Fibroblast of gingiva (primary cell): Measurements from ENCODE around the gene TYW1B.
"Not testable (repeated sequence)": the region's sequence is repeated elsewhere in the genome, so short reads cannot be mapped to it uniquely, and the experiment has no call there.

Experiments
- DNase-seq: peaks from one replicate; pipeline ENCODE4 v3.0.0-alpha.2; 2011; ENCODE audit warnings: low read depth

Gene TYW1B

GRCh38 chr7:72827839-72828591 is at the start of gene TYW1B:
Gene TYW1B (minus strand): TSS chr7:72828200. CDS start chr7:72828075, 125 bp downstream.
- peak; percentile 97 for DNase-seq

DNA sequence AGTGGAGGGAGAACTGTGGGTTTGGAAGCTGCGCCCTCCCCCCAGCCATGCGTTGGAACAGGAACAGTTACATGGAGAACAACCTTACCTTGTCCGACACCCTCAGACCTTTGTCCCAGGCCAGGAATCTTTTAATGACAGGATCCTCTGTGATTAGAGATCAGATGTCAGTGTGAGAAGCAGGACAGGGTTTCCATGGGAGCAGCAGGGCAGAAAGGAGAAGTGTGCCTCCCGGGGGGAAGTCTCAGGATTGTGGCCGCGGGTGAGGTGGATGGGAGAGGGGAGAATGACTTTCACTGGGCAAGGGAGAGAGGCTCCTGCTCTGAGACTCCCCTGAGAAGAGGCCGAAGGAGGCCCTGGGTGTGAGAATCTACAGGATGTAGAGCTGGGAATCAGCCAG is 39.6 kb upstream of the TYW1B start:
- DNase-seq = not testable (repeated sequence)

- not testable (repeated sequence) for DNase-seq
Measured at GRCh38 chr7:72858846-72859400, 30.9 kb upstream of the TYW1B start.

- DNase-seq = not testable (repeated sequence)
Measured at GRCh38 chr7:72857925-72858324, 29.9 kb upstream of the TYW1B start.

DNA sequence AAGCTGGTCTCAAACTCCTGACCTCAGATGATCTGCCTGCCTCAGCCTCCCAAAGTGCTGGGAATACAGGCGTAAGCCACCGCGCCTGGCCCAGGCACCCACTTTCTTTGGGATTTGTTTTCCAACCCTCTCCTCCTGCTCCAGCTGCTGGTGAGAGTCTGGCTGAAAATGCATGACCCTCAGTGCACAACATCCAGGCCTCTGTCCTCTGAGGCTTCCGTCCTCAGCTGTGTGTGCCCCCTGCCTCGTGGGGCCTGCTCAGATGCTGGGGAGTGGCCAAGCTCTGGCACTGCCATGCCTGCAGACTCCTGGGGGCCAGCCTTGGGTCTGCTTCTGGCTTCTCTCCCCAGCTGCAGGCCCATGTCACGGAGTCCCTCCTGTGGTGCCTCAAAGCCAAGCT is 27.3 kb upstream of the TYW1B start:
- DNase-seq = not testable (repeated sequence)

GRCh38 chr7:72852937-72853336 is 24.9 kb upstream of the TYW1B start:
- DNase-seq = not testable (repeated sequence)

GRCh38 chr7:72850746-72851145 is 22.7 kb upstream of the TYW1B start:
- not testable (repeated sequence) for DNase-seq

DNA sequence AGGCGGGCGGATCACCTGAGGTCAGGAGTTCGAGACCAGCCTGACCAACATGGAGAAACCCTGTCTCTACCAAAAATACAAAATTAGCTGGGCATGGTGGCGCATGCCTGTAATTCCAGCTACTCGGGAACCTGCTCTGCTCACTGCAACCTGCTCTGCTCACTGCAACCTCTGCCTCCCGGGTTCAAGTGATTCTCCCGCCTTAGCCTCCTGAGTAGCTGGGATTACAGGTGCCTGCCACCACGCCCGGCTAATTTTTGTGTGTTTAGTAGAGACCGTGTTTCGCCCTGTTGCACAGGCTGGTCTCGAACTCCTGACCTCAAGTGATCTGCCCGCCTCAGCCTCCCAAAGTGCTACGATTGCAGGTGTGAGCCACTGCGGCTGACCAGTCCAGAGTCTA is 16.1 kb upstream of the TYW1B start:
- DNase-seq = not testable (repeated sequence)

DNA sequence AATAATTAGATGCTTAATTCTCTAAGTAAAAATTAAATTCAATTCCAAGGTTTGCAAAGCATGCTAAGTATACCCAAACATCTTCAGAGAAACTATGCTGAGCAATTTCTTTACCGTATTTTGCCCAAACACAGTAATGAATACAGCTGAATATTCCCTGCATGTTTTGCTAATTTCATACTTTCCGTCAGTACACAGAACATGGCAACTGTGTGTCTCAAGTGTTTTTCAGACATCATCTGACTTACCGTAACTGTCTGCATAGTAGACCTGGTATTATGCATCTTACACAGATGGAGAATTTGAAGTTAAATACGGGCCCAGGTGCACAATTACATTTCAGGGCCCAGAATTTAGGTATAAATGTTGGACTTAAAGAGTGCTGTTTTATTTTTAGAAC is 15.2 kb upstream of the TYW1B start:
- not testable (repeated sequence) for DNase-seq

- not testable (repeated sequence) for DNase-seq
Measured at GRCh38 chr7:72840966-72841511, 13.0 kb upstream of the TYW1B start.

GRCh38 chr7:72838315-72838714 is 10.3 kb upstream of the TYW1B start:
- not testable (repeated sequence) for DNase-seq

DNA sequence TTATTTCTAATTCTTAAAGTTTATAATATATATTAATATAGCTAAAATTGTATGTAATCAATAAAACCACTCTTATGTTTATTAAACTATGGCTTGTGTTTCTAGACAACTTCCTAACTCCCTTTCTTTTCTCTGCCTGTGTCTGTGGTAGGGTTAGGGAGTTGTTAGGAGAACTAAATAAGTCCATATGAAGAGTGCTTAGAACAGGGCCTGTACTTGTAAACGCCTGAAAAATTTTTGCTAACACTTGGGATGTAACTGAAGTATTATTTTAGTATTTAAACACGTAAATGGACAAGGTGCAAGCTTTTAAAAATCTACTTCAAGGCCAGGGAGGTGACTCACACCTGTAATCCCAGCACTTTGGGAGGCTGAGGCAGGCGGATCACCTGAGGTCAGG is 9.3 kb upstream of the TYW1B start:
- DNase-seq = not testable (repeated sequence)

DNA sequence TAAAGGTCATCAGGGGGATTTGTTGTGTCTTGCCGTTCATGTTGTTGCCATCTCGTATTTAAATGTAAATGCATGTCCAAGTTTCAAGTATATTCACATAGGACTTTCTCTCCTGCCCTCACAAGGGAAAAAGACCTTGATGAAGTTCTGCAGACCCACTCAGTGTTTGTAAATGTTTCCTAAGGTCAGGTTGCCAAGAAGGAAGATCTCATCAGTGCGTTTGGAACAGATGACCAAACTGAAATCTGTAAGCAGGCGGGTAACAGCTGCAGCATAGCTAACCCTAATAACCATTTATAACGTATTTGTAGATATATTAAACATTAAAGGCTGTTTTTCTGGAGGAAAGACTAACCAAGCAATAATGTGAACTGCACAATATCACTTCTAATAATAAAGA is 2.6 kb upstream of the TYW1B start:
- peak; percentile 25 for DNase-seq

GRCh38 chr7:72829687-72830354 is 1.8 kb upstream of the TYW1B start:
- peak; percentile 91 for DNase-seq

DNA sequence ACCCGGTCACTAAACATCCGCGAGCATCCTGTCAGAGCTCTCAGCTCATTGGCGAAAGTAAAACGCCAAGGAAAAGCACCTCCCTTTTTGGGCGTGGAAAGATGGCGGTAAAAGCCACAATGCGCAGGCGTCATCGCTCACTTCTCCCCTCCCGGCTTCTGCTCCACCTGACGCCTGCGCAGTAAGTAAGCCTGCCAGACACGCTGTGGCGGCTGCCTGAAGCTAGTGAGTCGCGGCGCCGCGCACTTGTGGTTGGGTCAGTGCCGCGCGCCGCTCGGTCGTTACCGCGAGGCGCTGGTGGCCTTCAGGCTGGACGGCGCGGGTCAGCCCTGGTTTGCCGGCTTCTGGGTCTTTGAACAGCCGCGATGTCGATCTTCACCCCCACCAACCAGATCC is 1.3 kb upstream of the TYW1B start:
- peak; percentile 98 for DNase-seq

DNA sequence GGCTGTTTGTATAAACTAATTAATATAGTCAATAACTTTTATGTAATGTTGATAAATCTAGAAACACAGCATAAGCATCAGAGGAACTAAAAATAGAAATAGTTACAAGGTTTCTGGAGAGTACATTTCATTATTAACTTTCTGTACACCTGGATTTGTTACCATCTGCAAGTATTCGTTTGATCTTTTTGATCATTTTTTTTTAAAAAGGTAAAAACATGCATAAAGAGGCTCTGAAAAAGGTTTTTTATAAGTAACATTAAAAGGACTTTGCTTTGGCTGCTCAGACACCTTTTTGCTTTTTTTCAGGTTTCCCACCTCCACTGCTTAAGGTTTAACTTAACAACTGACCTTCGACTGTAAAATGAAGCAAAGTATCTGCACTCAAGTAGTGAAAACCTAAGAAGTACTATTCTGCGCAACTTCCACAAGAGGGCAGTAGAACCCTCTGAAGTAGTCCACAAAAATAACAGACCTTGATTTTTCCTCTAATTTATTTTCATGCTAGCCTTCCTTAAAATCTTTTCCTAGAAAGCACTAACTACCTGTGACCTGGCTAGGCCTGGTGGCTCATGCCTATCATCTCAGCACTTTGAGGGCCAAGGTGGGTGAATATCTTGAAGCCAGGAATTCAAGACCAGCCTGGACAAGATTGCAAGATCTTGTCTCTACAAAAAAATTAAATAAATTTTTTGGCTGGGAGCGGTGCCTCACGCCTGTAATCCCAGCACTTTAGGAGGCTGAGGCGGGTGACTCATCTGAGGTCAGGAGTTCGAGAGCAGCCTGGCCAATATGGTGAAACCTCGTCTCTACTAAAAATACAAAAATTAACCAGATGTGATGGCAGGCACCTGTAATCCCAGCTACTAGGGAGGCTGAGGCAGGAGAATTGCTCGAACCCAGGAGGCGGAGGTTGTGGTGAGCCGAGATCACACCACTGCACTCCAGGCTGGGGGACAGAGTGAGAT is 4.0 kb downstream of the TYW1B start:
- peak; percentile 33 for DNase-seq

DNA sequence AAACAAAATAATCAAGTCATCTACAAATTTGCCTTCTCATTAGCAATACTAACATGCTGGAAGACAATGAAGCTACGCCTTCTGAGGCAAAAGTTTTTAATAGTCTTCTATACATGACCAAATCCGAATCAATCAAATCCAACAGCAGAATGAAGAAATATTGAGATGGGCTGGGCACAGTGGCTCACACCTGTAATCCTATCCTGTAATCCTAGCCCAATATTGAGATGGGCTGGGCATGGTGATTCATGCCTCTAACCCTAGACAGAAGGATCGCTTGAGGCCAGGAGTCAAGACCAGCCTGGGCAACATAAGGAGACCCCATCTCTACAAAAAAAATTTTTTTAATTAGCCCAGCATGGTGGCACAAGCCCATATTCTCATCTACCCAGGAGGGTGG is 5.5 kb downstream of the TYW1B start:
- DNase-seq = not testable (repeated sequence)

- DNase-seq = not testable (repeated sequence)
Measured at GRCh38 chr7:72818663-72819361, 9.2 kb downstream of the TYW1B start.

DNA sequence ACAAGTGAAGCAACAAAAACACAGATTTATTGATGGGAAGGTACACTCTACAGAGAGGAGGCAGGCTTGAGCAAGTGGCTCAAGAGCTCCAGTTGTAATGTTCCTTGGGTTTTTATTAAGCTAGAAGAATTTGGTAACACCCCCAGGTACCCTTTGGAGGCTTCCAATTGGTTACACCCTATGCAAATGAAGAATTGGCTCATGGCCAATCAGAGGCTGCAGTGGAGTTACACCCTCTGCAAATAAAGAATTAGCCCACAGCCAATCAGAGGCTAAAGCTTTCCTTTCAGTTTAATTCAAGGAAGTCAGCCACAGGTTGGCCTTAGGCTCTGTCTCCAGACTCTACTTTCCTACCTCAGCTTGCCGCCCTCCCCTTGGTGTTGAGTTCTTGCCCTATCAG is 10.3 kb downstream of the TYW1B start:
- DNase-seq = not testable (repeated sequence)

- DNase-seq = not testable (repeated sequence)
Measured at GRCh38 chr7:72816370-72817157, 11.4 kb downstream of the TYW1B start.
